GM23248 (cell line): ENCODE results near the gene AKAP13. TPM values are rescaled to one million over a fixed set of nuclear protein-coding genes. Genes with fewer than 3 reads are reported as not detected.

Experiments used
- DNase-seq: peaks from one replicate; pipeline ENCODE4 v3.0.0-alpha.2; 2015
- H2AFZ ChIP-seq: fragments of 200-600 bp; sonication (generic); 2 replicates; pipeline ENCODE4 v1.6.1; 2016; ENCODE audit warnings: antibody characterized with exemption
- H3F3A ChIP-seq: fragments of 200-600 bp; sonication (generic); 2 replicates; pipeline ENCODE4 v1.6.1; 2016; ENCODE audit warnings: mild to moderate bottlenecking, antibody characterized with exemption, mixed run types; ENCODE audit not compliant: insufficient read depth
- H3K27ac ChIP-seq: fragments of 200-600 bp; sonication (generic); 2 replicates; pipeline ENCODE4 v1.5.1; 2016; ENCODE audit warnings: mild to moderate bottlenecking
- H3K27me3 ChIP-seq: fragments of 200-600 bp; sonication (generic); replicated peaks from 2 replicates; pipeline ENCODE4 v1.6.1; 2016; ENCODE audit warnings: mild to moderate bottlenecking; ENCODE audit not compliant: insufficient read depth
- H3K36me3 ChIP-seq: fragments of 200-600 bp; sonication (generic); 2 replicates; pipeline ENCODE4 v1.6.1; 2016; ENCODE audit warnings: low read depth, mild to moderate bottlenecking
- H3K4me1 ChIP-seq: fragments of 200-600 bp; sonication (generic); 2 replicates; pipeline ENCODE4 v1.6.1; 2016; ENCODE audit warnings: mild to moderate bottlenecking; ENCODE audit not compliant: insufficient read depth
- H3K4me2 ChIP-seq: fragments of 200-600 bp; sonication (generic); one replicate; pipeline ENCODE4 v1.6.1; 2016; ENCODE audit warnings: mild to moderate bottlenecking; ENCODE audit not compliant: unreplicated experiment
- H3K4me3 ChIP-seq: fragments of 200-600 bp; sonication (generic); 2 replicates; pipeline ENCODE4 v1.5.1; 2016; ENCODE audit warnings: mild to moderate bottlenecking
- H3K79me2 ChIP-seq: fragments of 200-600 bp; sonication (generic); 2 replicates; pipeline ENCODE4 v1.6.1; 2016; ENCODE audit warnings: mild to moderate bottlenecking; ENCODE audit not compliant: insufficient read depth
- H3K9ac ChIP-seq: fragments of 200-600 bp; sonication (generic); 2 replicates; pipeline ENCODE4 v1.6.1; 2016; ENCODE audit warnings: mild to moderate bottlenecking
- H3K9me2 ChIP-seq: fragments of 200-600 bp; sonication (generic); 2 replicates; pipeline ENCODE4 v1.6.1; 2016; ENCODE audit warnings: mixed run types, mild to moderate bottlenecking, moderate library complexity; ENCODE audit not compliant: insufficient read depth
- H3K9me3 ChIP-seq: fragments of 200-600 bp; sonication (generic); one replicate; pipeline ENCODE4 v1.6.1; 2017; ENCODE audit warnings: low read depth
- H4K20me1 ChIP-seq: fragments of 200-600 bp; sonication (generic); 2 replicates; pipeline ENCODE4 v1.6.0; 2016; ENCODE audit not compliant: insufficient read depth
- EZH2 ChIP-seq: fragments of 200-600 bp; sonication (generic); IDR thresholded peaks from 2 replicates; pipeline ENCODE4 v1.6.1; 2018; ENCODE audit warnings: antibody characterized with exemption, mild to moderate bottlenecking; ENCODE audit not compliant: insufficient read depth, poor library complexity, severe bottlenecking
- EZH2phosphoT487 ChIP-seq: fragments of 200-600 bp; sonication (generic); IDR thresholded peaks from 2 replicates; pipeline ENCODE4 v1.6.1; 2018; ENCODE audit warnings: antibody characterized with exemption, moderate library complexity, mild to moderate bottlenecking, low read depth; ENCODE audit not compliant: insufficient read depth
- WGBS, 2 experiments: methylation state at CpG; one replicate each; pipeline ENCODE4 v1.1.6; 2015 to 2017; ENCODE audit warnings: low lambda C conversion rate in 2 of 2, low coverage in 1 of 2; ENCODE audit errors: missing lambda C conversion rate in 2 of 2; 5-methylcytosine and 5-hydroxymethylcytosine counted together
- in situ Hi-C: fragments of 300-500 bp; cut with MboI; formaldehyde crosslinking; loops from 2 replicates; pipeline ENCODE4 v1.15.0; 2020
- polyA plus RNA-seq: library from polyadenylated mRNA; unstranded; fragments of >200 nt; fragmentation: Nextera tagmentation; extraction: Ambion mirVana; gene quantifications from 2 replicates; pipeline ENCODE4 v1.2.1, GENCODE V29; 2016
- total RNA-seq: library from RNA; depleted of rRNA; stranded (reverse); fragments of >200 nt; shearing (Covaris generic); gene quantifications from 2 replicates; pipeline ENCODE4 v1.2.3, GENCODE V29; 2014

The AKAP13 gene
- total and polyA plus RNA-seq, 2 experiments from 2014 or later: 26.5 to 27.7 TPM

DNA sequence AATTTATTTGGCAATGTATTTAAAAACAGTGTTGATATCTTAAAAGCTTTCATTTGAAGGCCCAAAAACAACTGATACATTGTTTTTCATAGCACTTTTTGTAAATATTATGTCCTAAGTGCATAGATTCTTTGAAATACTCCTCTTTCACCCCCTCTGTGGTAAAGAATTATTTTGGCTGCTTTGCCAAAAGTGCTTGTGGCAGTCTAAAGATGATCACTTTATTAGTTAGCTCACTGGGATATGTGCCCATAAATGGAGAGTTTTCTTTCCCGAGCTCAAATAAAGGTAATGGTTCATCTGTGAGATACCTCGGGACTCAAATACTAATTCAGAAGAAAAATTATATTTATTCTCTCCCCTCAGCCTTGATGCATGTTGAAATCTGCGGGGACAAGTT lies 16.7 kb downstream of the AKAP13 start:
- H3K4me3 ChIP-seq: no peak overlapping the region
- 0 out of 2 replicates have a peak, but pooled peaks cover 8% of the 10 kb centered on the region for H4K20me1 ChIP-seq
- no peaks in the 10 kb centered on the region for H3K27me3 ChIP-seq
- no peak overlapping the region for H3K27ac ChIP-seq
- no peak for TF ChIP-seq EZH2phosphoT487
- no peak for TF ChIP-seq EZH2
- H3K4me1 ChIP-seq: peaks cover 19% of the 10 kb centered on the region
- H3K36me3 ChIP-seq: no peaks in the 10 kb centered on the region
- in situ Hi-C loops: no loop called here
- H2AFZ ChIP-seq: no peak overlapping the region
- H3K79me2 ChIP-seq: peaks cover 98% of the 10 kb centered on the region
- H3K4me2 ChIP-seq: no peak overlapping the region
- H3K9me2 ChIP-seq: no peaks in the 10 kb centered on the region
- DNase-seq: no peak
- 46 to 51% methylated on average over 3 of the region's 3 CpGs for WGBS, 2 experiments
- H3F3A ChIP-seq: no peaks in the 10 kb centered on the region
- no peak overlapping the region for H3K9ac ChIP-seq
- no peaks in the 10 kb centered on the region for H3K9me3 ChIP-seq

- Histone ChIP-seq H3K36me3 (no peaks in the 10 kb centered on the region), H3K27ac (no peak overlapping the region), H3K4me2 (no peak overlapping the region), H3K79me2 (peaks cover 98% of the 10 kb centered on the region), H2AFZ (no peak overlapping the region), H3K9me3 (no peaks in the 10 kb centered on the region), H3K27me3 (no peaks in the 10 kb centered on the region), H4K20me1 (0 out of 2 replicates have a peak, but pooled peaks cover 8% of the 10 kb centered on the region), H3K9me2 (no peaks in the 10 kb centered on the region), H3F3A (no peaks in the 10 kb centered on the region), H3K4me1 (peaks cover 27% of the 10 kb centered on the region), H3K4me3 (no peak overlapping the region), H3K9ac (no peak overlapping the region)
- TF ChIP-seq EZH2 (no peak), EZH2phosphoT487 (no peak)
- in situ Hi-C loops: no loop called here
- DNase-seq: no peak
- 25 to 30% methylated on average over 3 of the region's 3 CpGs for WGBS, 2 experiments
These were observed 17.5 kb downstream of the AKAP13 start for GRCh38 chr15:85397926-85398325.

DNA sequence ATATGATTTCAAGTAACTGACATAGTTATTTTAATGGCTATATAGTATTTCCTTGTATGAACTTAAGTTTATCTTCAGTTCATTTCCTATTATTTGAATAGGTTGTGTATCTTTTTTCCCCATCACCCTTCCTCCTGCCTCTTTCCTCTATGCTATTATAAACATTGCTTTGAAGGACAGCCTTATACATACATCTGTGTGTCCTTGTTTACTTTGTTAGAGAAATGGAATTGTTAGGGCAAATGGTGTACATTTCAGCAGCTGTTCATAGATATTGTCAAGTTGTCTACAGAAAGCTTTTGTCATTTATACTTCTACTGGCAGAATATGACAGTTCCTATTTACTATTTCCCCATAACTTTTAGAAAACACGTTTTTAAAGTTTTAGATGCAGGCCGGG lies 18.4 kb downstream of the AKAP13 start:
- H2AFZ ChIP-seq: no peak overlapping the region
- H3K4me2 ChIP-seq: no peak overlapping the region
- no peak overlapping the region for H3K27ac ChIP-seq
- H3K36me3 ChIP-seq: no peaks in the 10 kb centered on the region
- no peak overlapping the region for H3K4me3 ChIP-seq
- in situ Hi-C loops: no loop called here
- no peaks in the 10 kb centered on the region for H3K9me2 ChIP-seq
- H3K9me3 ChIP-seq: no peaks in the 10 kb centered on the region
- TF ChIP-seq EZH2phosphoT487 (no peak), EZH2 (no peak)
- 94 to 100% methylated on average over 2 of the region's 2 CpGs for WGBS, 2 experiments
- no peak overlapping the region for H3K9ac ChIP-seq
- no peak for DNase-seq
- no peaks in the 10 kb centered on the region for H3F3A ChIP-seq
- H3K27me3 ChIP-seq: no peaks in the 10 kb centered on the region
- H3K4me1 ChIP-seq: peaks cover 34% of the 10 kb centered on the region
- peaks cover 98% of the 10 kb centered on the region for H3K79me2 ChIP-seq
- H4K20me1 ChIP-seq: 0 out of 2 replicates have a peak, but pooled peaks cover 8% of the 10 kb centered on the region

DNA sequence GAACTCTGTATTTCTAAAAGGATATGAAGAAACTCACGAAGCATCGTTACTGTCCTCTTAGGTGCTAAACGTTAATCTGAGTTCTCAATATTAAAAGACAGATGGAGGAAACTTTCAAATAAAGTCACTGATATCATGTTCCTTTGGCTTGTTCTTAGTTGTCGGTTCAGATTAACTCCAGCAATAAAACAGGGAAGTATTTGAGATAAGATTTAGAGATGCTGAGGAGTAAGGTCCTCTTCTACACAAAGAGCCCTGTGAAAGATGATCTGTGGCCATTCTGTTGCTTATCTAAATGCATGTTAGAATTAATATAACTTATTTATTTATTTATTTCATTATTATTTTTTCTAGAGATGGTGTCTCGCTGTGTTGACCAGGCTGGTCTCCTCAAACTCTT lies 19.2 kb downstream of the AKAP13 start:
- Histone ChIP-seq H3F3A (peaks cover 8% of the 10 kb centered on the region), H3K4me2 (no peak overlapping the region), H3K9ac (no peak overlapping the region), H3K9me3 (no peaks in the 10 kb centered on the region), H3K36me3 (no peaks in the 10 kb centered on the region), H3K4me3 (no peak overlapping the region), H2AFZ (no peak overlapping the region), H3K9me2 (no peaks in the 10 kb centered on the region), H3K4me1 (peaks cover 38% of the 10 kb centered on the region), H3K27me3 (no peaks in the 10 kb centered on the region), H4K20me1 (0 out of 2 replicates have a peak, but pooled peaks cover 8% of the 10 kb centered on the region), H3K27ac (no peak overlapping the region), H3K79me2 (peaks cover 98% of the 10 kb centered on the region)
- in situ Hi-C loops: no loop called here
- TF ChIP-seq EZH2phosphoT487 (no peak), EZH2 (no peak)
- no peak for DNase-seq
- WGBS, 2 experiments: 89 to 93% methylated on average over 5 of the region's 5 CpGs

DNA sequence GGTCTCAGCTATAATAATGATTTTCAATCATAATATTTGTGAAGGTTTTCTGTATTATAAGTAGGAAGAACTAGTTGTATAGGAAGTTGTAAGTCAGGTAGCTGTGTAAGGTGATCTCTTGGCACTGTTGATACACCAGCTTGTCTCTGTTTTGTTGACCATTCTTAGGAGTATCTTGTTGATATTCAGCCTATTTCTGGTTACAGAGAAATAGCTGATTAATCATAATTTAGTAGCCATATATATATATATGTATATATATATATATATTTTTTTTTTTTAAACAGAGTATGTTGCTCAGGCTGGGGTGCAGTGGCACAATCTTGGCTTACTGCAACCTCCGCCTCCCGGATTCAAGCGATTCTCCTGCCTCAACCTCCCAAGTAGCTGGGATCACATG lies 20.2 kb downstream of the AKAP13 start:
- Histone ChIP-seq H3K27me3 (no peaks in the 10 kb centered on the region), H3F3A (peaks cover 18% of the 10 kb centered on the region), H3K9ac (no peak overlapping the region), H3K9me3 (no peaks in the 10 kb centered on the region), H3K27ac (no peak overlapping the region), H3K4me1 (peaks cover 46% of the 10 kb centered on the region), H3K4me3 (no peak overlapping the region), H3K4me2 (no peak overlapping the region), H3K36me3 (no peaks in the 10 kb centered on the region), H3K9me2 (no peaks in the 10 kb centered on the region), H2AFZ (no peak overlapping the region), H4K20me1 (0 out of 2 replicates have a peak, but pooled peaks cover 8% of the 10 kb centered on the region), H3K79me2 (peaks cover 98% of the 10 kb centered on the region)
- no peak for DNase-seq
- in situ Hi-C loops: no loop called here
- WGBS, 2 experiments: 89 to 97% methylated on average over 3 of the region's 3 CpGs
- TF ChIP-seq EZH2phosphoT487: no peak
